Smooth muscle cell (in vitro differentiated cells): Measurements from ENCODE around the gene MCHR1. TPM values are rescaled to one million over a fixed set of nuclear protein-coding genes. Genes with fewer than 3 reads are reported as not detected.
"Not testable (repeated sequence)": the region's sequence is repeated elsewhere in the genome, so short reads cannot be mapped to it uniquely, and the experiment has no call there.

Experiments used
- DNase-seq: peaks from one replicate; lab custom pipeline; 2025; ENCODE audit not compliant: unreplicated experiment; lab: John Stamatoyannopoulos, UW
- H2AFZ ChIP-seq: fragments of 200-600 bp; sonication (generic); 2 replicates; pipeline ENCODE4 v1.6.0; 2016; ENCODE audit warnings: antibody characterized with exemption, low read depth, mild to moderate bottlenecking
- H3F3A ChIP-seq: fragments of 200-600 bp; sonication (generic); 2 replicates; pipeline ENCODE4 v1.6.0; 2017; ENCODE audit warnings: antibody characterized with exemption, low read depth
- H3K27ac ChIP-seq: fragments of 200-600 bp; sonication (generic); 2 replicates; pipeline ENCODE4 v1.5.1; 2016; ENCODE audit warnings: low read depth, mild to moderate bottlenecking
- H3K27me3 ChIP-seq: fragments of 200-600 bp; sonication (generic); 2 replicates; pipeline ENCODE4 v1.6.1; 2016; ENCODE audit warnings: low read depth, mild to moderate bottlenecking
- H3K36me3 ChIP-seq: fragments of 200-600 bp; sonication (generic); 2 replicates; pipeline ENCODE4 v1.5.1; 2016; ENCODE audit warnings: low read depth
- H3K4me1 ChIP-seq: fragments of 200-600 bp; sonication (generic); 2 replicates; pipeline ENCODE4 v1.5.1; 2016; ENCODE audit warnings: low read depth
- H3K4me2 ChIP-seq: fragments of 200-600 bp; sonication (generic); 2 replicates; pipeline ENCODE4 v1.6.0; 2016; ENCODE audit warnings: mild to moderate bottlenecking
- H3K4me3 ChIP-seq: fragments of 200-600 bp; sonication (generic); 2 replicates; pipeline ENCODE4 v1.5.1; 2016; ENCODE audit warnings: mild to moderate bottlenecking
- H3K79me2 ChIP-seq: fragments of 200-600 bp; sonication (generic); 2 replicates; pipeline ENCODE4 v1.6.0; 2016; ENCODE audit warnings: low read depth, mild to moderate bottlenecking
- H3K9ac ChIP-seq: fragments of 200-600 bp; sonication (generic); 2 replicates; pipeline ENCODE4 v1.6.0; 2016; ENCODE audit warnings: low read depth
- H3K9me3 ChIP-seq: fragments of 200-600 bp; sonication (generic); replicated peaks from 2 replicates; pipeline ENCODE4 v1.5.1; 2016; ENCODE audit warnings: low read depth
- H4K20me1 ChIP-seq: fragments of 200-600 bp; sonication (generic); 2 replicates; pipeline ENCODE4 v1.6.0; 2016; ENCODE audit warnings: low read depth
- WGBS: methylation state at CpG from one replicate; pipeline ENCODE4 v1.1.7; 2016; ENCODE audit warnings: low lambda C conversion rate; 5-methylcytosine and 5-hydroxymethylcytosine counted together
- polyA plus RNA-seq: library from polyadenylated mRNA; unstranded; fragments of >200 nt; fragmentation: Nextera tagmentation; extraction: Ambion mirVana; gene quantifications from 2 replicates; pipeline ENCODE4 v1.2.1, GENCODE V29; 2016
- total RNA-seq: library from RNA; depleted of rRNA; stranded (reverse); fragments of >200 nt; gene quantifications from 2 replicates; pipeline ENCODE4 v1.2.3, GENCODE V29; 2014
- TF ChIP-seq, protein P1 (sequence below): fragments of 200-600 bp; sonication (generic); IDR thresholded peaks from 2 replicates; pipeline ENCODE4 v1.5.1; 2017; ENCODE audit warnings: borderline replicate concordance, mild to moderate bottlenecking, antibody characterized with exemption; ENCODE audit not compliant: insufficient read depth, poor library complexity, severe bottlenecking

MCHR1 gene
- total and polyA plus RNA-seq, 2 experiments from 2014 or later, result 18.9 to 24.6 TPM

- DNase-seq, result no peak
- no peak overlapping the region for H3K9ac ChIP-seq
- H3K27me3 ChIP-seq, result no peaks in the 10 kb centered on the region
- H3K4me2 ChIP-seq, result no peak overlapping the region
- 85% methylated on average over 6 of the region's 6 CpGs for WGBS
- H2AFZ ChIP-seq, result no peak overlapping the region
- no peaks in the 10 kb centered on the region for H3K36me3 ChIP-seq
- H4K20me1 ChIP-seq, result no peaks in the 10 kb centered on the region
- no peak overlapping the region for H3K4me3 ChIP-seq
- no peaks in the 10 kb centered on the region for H3K79me2 ChIP-seq
- H3K27ac ChIP-seq, result no peak overlapping the region
- no peaks in the 10 kb centered on the region for H3K9me3 ChIP-seq
- TF ChIP-seq, protein P1, sequence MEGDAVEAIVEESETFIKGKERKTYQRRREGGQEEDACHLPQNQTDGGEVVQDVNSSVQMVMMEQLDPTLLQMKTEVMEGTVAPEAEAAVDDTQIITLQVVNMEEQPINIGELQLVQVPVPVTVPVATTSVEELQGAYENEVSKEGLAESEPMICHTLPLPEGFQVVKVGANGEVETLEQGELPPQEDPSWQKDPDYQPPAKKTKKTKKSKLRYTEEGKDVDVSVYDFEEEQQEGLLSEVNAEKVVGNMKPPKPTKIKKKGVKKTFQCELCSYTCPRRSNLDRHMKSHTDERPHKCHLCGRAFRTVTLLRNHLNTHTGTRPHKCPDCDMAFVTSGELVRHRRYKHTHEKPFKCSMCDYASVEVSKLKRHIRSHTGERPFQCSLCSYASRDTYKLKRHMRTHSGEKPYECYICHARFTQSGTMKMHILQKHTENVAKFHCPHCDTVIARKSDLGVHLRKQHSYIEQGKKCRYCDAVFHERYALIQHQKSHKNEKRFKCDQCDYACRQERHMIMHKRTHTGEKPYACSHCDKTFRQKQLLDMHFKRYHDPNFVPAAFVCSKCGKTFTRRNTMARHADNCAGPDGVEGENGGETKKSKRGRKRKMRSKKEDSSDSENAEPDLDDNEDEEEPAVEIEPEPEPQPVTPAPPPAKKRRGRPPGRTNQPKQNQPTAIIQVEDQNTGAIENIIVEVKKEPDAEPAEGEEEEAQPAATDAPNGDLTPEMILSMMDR, result no peak
- peaks cover 13% of the 10 kb centered on the region for H3F3A ChIP-seq
- peaks cover 12% of the 10 kb centered on the region for H3K4me1 ChIP-seq
Measured at GRCh38 chr22:40719599-40719998, 40.3 kb downstream of the MCHR1 start.

GRCh38 chr22:40720156-40720537 lies 40.9 kb downstream of the MCHR1 start:
- not testable (repeated sequence) for H3K9ac ChIP-seq, H2AFZ ChIP-seq, H3K36me3 ChIP-seq, H3K4me1 ChIP-seq, H3K4me2 ChIP-seq, H3K4me3 ChIP-seq, H3K9me3 ChIP-seq, H3K27me3 ChIP-seq, H3K79me2 ChIP-seq, DNase-seq, H4K20me1 ChIP-seq, H3K27ac ChIP-seq, H3F3A ChIP-seq
- 96% methylated on average over 5 of the region's 6 CpGs for WGBS

GRCh38 chr22:40720538-40721256 lies 41.4 kb downstream of the MCHR1 start:
- Histone ChIP-seq H3K4me2 (peak overlapping the region; percentile 18), H3K9ac (no peak overlapping the region), H3K27ac (peak overlapping the region; percentile 21), H3K36me3 (no peaks in the 10 kb centered on the region), H3K4me1 (peaks cover 8% of the 10 kb centered on the region), H2AFZ (no peak overlapping the region), H3F3A (peaks cover 14% of the 10 kb centered on the region), H3K4me3 (no peak overlapping the region), H4K20me1 (no peaks in the 10 kb centered on the region), H3K27me3 (no peaks in the 10 kb centered on the region), H3K9me3 (no peaks in the 10 kb centered on the region), H3K79me2 (no peaks in the 10 kb centered on the region)
- TF ChIP-seq, protein P1, result no peak
- DNase-seq, result no peak
- 40% methylated on average over 11 of the region's 11 CpGs for WGBS

DNA sequence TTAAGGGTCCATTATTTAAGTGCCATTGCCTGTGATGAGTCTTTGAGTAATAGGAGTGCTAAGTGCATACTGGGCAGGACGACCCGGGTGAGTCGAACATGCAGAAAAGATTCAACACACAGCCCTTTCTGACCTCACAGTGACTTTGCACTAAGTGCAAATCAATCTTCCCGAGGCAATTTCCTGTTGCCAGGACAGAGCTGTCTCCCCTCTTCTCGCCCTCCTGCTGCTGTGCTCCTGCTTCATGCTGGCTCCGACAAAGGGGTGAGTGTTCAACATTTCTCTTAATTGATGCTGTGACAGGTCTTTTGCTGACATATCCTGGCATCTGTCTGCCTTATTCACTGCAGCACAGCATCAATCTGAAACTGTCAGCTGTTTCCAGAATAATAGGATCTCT lies 42.0 kb downstream of the MCHR1 start:
- no peaks in the 10 kb centered on the region for H3K79me2 ChIP-seq
- H2AFZ ChIP-seq, result no peak overlapping the region
- H3K9me3 ChIP-seq, result no peaks in the 10 kb centered on the region
- H3K4me2 ChIP-seq, result peak overlapping the region; percentile 18
- H3K9ac ChIP-seq, result no peak overlapping the region
- peaks cover 15% of the 10 kb centered on the region for H3F3A ChIP-seq
- H3K27me3 ChIP-seq, result no peaks in the 10 kb centered on the region
- TF ChIP-seq, protein P1, result no peak
- no peak overlapping the region for H3K4me3 ChIP-seq
- WGBS, result 4% methylated on average over 6 of the region's 6 CpGs
- H3K27ac ChIP-seq, result peak overlapping the region; percentile 21
- H3K36me3 ChIP-seq, result no peaks in the 10 kb centered on the region
- no peak for DNase-seq
- H3K4me1 ChIP-seq, result peaks cover 8% of the 10 kb centered on the region
- H4K20me1 ChIP-seq, result no peaks in the 10 kb centered on the region
